HepG2 (cell line): ENCODE results near the gene RBBP5. TPM values are rescaled to one million over a fixed set of nuclear protein-coding genes. Genes with fewer than 3 reads are reported as not detected.

Experiments
- ARHGAP35 ChIP-seq: sonication (generic); formaldehyde crosslinking; IDR thresholded peaks from 2 replicates; pipeline ENCODE4 v1.9.0; 2022; ENCODE audit warnings: mild to moderate bottlenecking, inconsistent platforms, moderate library complexity, missing genetic modification reagents, borderline replicate concordance
- CEBPB ChIP-seq: IDR thresholded peaks from 2 replicates; pipeline ENCODE4 v1.6.1; 2011; ENCODE audit warnings: low read depth, low read length, improper control_type of control experiment, borderline replicate concordance
- GFI1 ChIP-seq: sonication (generic); formaldehyde crosslinking; IDR thresholded peaks from 2 replicates; pipeline ENCODE4 v1.5.0; 2020; ENCODE audit warnings: missing genetic modification reagents, mild to moderate bottlenecking, borderline replicate concordance
- HDAC6 ChIP-seq: fragments of 200-600 bp; sonication (generic); IDR thresholded peaks from 2 replicates; pipeline ENCODE4 v1.7.0; 2017; ENCODE audit warnings: mild to moderate bottlenecking, antibody characterized with exemption, low read length, low read depth
- HNRNPH1 ChIP-seq: fragments of 200-400 bp; formaldehyde crosslinking; optimal IDR thresholded peaks from 2 replicates; pipeline ENCODE3; 2017; ENCODE audit warnings: mild to moderate bottlenecking, low read depth, low read length
- ISX ChIP-seq: sonication (generic); formaldehyde crosslinking; conservative IDR thresholded peaks from 2 replicates; pipeline ENCODE4 v1.5.0; 2020; ENCODE audit warnings: missing genetic modification reagents
- NFE2L2 ChIP-seq: fragments of 150-350 bp; IDR thresholded peaks from 2 replicates; pipeline ENCODE4 v1.6.1; 2014; ENCODE audit warnings: low read length
- POLR2G ChIP-seq: fragments of 200-400 bp; formaldehyde crosslinking; IDR thresholded peaks from 2 replicates; pipeline ENCODE4 v1.6.1; 2018; ENCODE audit warnings: mild to moderate bottlenecking, low read depth, low read length, moderate library complexity
- RAD51 ChIP-seq: fragments of 450-650 bp; IDR thresholded peaks from 2 replicates; pipeline ENCODE4 v1.6.1; 2016; ENCODE audit warnings: borderline replicate concordance
- ZBTB7B ChIP-seq: sonication (generic); formaldehyde crosslinking; IDR thresholded peaks from 2 replicates; pipeline ENCODE4 v1.4.0; 2020; ENCODE audit warnings: missing genetic modification reagents
- ZIK1 ChIP-seq: sonication (generic); formaldehyde crosslinking; IDR thresholded peaks from 2 replicates; pipeline ENCODE4 v1.5.0; 2020; ENCODE audit warnings: mild to moderate bottlenecking, low read depth, missing genetic modification reagents, borderline replicate concordance
- ZNF274 ChIP-seq: sonication (generic); formaldehyde crosslinking; IDR thresholded peaks from 2 replicates; pipeline ENCODE4 v1.5.1; 2020; ENCODE audit warnings: mild to moderate bottlenecking, missing genetic modification reagents
- ZNF446 ChIP-seq: sonication (generic); formaldehyde crosslinking; IDR thresholded peaks from 2 replicates; pipeline ENCODE4 v1.5.0; 2020; ENCODE audit warnings: mild to moderate bottlenecking, missing genetic modification reagents
- ZNF790 ChIP-seq: sonication (generic); formaldehyde crosslinking; IDR thresholded peaks from 2 replicates; pipeline ENCODE4 v1.8.0; 2022; ENCODE audit warnings: missing genetic modification reagents, mild to moderate bottlenecking, borderline replicate concordance
- polyA plus RNA-seq, 8 experiments: library from polyadenylated mRNA; depleted of rRNA in 3 of 8; stranded (reverse) in 7 of 8; unstranded in 1 of 8; fragments of >200 nt; fragmentation: Illumina TruSeq in 4 of 8; extraction: Trizol in 4 of 8; gene quantifications; 2 replicates each; pipeline versions ENCODE4 v1.2.1 to v1.2.3, GENCODE V29; 2011 to 2016; ENCODE audit warnings: low read depth in 4 of 8, missing spikeins in 1 of 8, mixed read lengths in 1 of 8; ENCODE audit not compliant: insufficient read depth in 1 of 8
- total RNA-seq, 5 experiments: library from RNA; depleted of rRNA; stranded (reverse); fragments of >200 nt; fragmentation: Illumina TruSeq; extraction: Trizol; gene quantifications; 2 replicates each; pipeline ENCODE4 v1.2.3, GENCODE V29; 2016; ENCODE audit warnings: low read depth in 1 of 5
- TF ChIP-seq, protein P1 (sequence below): sonication (generic); formaldehyde crosslinking; IDR thresholded peaks from 2 replicates; pipeline ENCODE4 v1.5.0; 2020; ENCODE audit warnings: mild to moderate bottlenecking, missing genetic modification reagents, borderline replicate concordance
- TF ChIP-seq, protein P2 (sequence below): sonication (generic); formaldehyde crosslinking; IDR thresholded peaks from 2 replicates; pipeline ENCODE4 v1.8.0; 2022; ENCODE audit warnings: mild to moderate bottlenecking, missing genetic modification reagents, moderate library complexity
- TF ChIP-seq, protein P3 (sequence below): sonication (generic); formaldehyde crosslinking; IDR thresholded peaks from 2 replicates; pipeline ENCODE4 v1.5.1; 2020; ENCODE audit warnings: missing genetic modification reagents, mild to moderate bottlenecking, borderline replicate concordance
- TF ChIP-seq, protein P4 (sequence below): sonication (generic); formaldehyde crosslinking; IDR thresholded peaks from 2 replicates; pipeline ENCODE4 v1.4.0; 2020; ENCODE audit warnings: missing genetic modification reagents
- TF ChIP-seq, protein P5 (sequence below): sonication (generic); formaldehyde crosslinking; IDR thresholded peaks from 2 replicates; pipeline ENCODE4 v1.5.1; 2020; ENCODE audit warnings: missing genetic modification reagents, mild to moderate bottlenecking, borderline replicate concordance

RBBP5 gene
- total and polyA plus RNA-seq, 2 of the 13 experiments (the other 11 are each of a cell fraction or from before 2014, with no cell fraction given) = 6.6 to 17.1 TPM

DNA sequence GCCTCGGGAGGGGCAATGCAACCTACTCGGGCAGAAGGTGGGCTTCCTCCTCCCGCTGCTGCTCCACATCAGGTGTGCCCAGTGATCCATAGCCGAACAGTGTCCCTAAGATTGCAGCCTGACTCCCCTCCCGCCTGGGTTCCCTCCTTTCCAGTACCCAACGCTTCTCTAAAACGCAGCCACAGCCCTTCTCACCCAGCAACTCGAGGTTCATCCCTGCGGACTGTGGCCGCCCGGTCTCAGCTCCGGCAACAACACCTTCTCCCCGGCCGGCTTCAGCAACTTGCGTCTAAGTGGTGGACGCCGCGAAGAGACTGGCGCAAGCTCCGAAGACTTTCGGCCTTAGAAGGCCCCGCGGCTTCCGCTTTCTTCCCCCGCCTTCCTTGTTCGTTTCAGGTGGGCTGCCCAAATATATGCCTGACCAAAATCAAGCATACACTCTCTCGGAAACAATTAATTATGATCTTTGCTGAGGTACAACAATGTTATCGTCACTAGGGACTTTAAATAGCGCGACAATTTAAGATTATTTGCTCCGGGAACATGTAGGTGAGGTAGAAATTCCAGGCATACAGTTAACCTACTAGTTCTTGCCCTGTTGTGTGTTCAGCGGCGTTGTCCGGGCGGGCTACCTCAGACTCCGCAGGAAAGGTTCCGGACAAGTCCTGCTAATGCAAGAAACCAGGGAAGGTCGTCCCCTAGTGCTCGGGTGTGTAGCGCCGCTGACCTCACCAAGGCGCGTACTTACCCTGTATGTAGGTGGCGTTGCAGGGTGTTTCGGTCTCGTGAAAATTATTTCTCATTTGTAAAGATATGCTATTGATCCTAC lies at the start of gene RBBP5 (continued):
- TF ChIP-seq, protein P1, sequence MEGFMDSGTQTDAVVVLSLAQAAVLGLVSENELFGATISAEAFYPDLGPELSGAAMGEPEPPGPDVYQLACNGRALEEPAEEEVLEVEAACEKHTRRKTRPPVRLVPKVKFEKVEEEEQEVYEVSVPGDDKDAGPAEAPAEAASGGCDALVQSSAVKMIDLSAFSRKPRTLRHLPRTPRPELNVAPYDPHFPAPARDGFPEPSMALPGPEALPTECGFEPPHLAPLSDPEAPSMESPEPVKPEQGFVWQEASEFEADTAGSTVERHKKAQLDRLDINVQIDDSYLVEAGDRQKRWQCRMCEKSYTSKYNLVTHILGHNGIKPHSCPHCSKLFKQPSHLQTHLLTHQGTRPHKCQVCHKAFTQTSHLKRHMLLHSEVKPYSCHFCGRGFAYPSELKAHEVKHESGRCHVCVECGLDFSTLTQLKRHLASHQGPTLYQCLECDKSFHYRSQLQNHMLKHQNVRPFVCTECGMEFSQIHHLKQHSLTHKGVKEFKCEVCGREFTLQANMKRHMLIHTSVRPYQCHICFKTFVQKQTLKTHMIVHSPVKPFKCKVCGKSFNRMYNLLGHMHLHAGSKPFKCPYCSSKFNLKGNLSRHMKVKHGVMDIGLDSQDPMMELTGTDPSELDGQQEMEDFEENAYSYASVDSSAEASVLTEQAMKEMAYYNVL (CRISPR knock-in tag) = peak; percentile 68; the same call in 1 of the 2 replicates
- TF ChIP-seq, protein P2, sequence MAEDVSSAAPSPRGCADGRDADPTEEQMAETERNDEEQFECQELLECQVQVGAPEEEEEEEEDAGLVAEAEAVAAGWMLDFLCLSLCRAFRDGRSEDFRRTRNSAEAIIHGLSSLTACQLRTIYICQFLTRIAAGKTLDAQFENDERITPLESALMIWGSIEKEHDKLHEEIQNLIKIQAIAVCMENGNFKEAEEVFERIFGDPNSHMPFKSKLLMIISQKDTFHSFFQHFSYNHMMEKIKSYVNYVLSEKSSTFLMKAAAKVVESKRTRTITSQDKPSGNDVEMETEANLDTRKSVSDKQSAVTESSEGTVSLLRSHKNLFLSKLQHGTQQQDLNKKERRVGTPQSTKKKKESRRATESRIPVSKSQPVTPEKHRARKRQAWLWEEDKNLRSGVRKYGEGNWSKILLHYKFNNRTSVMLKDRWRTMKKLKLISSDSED (CRISPR knock-in tag) = no peak
- no peak for TF ChIP-seq ARHGAP35 (CRISPR knock-in tag)
- TF ChIP-seq ZNF790 (CRISPR knock-in tag) = no peak
- no peak for TF ChIP-seq CEBPB
- no peak for TF ChIP-seq ZNF446 (CRISPR knock-in tag)
- TF ChIP-seq, protein P3, sequence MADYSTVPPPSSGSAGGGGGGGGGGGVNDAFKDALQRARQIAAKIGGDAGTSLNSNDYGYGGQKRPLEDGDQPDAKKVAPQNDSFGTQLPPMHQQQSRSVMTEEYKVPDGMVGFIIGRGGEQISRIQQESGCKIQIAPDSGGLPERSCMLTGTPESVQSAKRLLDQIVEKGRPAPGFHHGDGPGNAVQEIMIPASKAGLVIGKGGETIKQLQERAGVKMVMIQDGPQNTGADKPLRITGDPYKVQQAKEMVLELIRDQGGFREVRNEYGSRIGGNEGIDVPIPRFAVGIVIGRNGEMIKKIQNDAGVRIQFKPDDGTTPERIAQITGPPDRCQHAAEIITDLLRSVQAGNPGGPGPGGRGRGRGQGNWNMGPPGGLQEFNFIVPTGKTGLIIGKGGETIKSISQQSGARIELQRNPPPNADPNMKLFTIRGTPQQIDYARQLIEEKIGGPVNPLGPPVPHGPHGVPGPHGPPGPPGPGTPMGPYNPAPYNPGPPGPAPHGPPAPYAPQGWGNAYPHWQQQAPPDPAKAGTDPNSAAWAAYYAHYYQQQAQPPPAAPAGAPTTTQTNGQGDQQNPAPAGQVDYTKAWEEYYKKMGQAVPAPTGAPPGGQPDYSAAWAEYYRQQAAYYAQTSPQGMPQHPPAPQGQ (CRISPR knock-in tag) = no peak
- TF ChIP-seq HNRNPH1 = no peak
- TF ChIP-seq ZBTB7B (CRISPR knock-in tag) = peak; percentile 85; the same call in 1 of the 2 replicates
- no peak; the same call in 1 of the 2 replicates for TF ChIP-seq ZIK1
- TF ChIP-seq, protein P4, sequence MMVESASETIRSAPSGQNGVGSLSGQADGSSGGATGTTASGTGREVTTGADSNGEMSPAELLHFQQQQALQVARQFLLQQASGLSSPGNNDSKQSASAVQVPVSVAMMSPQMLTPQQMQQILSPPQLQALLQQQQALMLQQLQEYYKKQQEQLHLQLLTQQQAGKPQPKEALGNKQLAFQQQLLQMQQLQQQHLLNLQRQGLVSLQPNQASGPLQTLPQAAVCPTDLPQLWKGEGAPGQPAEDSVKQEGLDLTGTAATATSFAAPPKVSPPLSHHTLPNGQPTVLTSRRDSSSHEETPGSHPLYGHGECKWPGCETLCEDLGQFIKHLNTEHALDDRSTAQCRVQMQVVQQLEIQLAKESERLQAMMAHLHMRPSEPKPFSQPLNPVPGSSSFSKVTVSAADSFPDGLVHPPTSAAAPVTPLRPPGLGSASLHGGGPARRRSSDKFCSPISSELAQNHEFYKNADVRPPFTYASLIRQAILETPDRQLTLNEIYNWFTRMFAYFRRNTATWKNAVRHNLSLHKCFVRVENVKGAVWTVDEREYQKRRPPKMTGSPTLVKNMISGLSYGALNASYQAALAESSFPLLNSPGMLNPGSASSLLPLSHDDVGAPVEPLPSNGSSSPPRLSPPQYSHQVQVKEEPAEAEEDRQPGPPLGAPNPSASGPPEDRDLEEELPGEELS (CRISPR knock-in tag) = peak; percentile 58
- no peak for TF ChIP-seq ISX (CRISPR knock-in tag)
- 0 out of 2 replicates have a peak, but pooled peaks have one; percentile 53 for TF ChIP-seq ZNF274 (CRISPR knock-in tag)
- peak; percentile 100; the same call in 1 of the 2 replicates for TF ChIP-seq HDAC6
- TF ChIP-seq, protein P5, sequence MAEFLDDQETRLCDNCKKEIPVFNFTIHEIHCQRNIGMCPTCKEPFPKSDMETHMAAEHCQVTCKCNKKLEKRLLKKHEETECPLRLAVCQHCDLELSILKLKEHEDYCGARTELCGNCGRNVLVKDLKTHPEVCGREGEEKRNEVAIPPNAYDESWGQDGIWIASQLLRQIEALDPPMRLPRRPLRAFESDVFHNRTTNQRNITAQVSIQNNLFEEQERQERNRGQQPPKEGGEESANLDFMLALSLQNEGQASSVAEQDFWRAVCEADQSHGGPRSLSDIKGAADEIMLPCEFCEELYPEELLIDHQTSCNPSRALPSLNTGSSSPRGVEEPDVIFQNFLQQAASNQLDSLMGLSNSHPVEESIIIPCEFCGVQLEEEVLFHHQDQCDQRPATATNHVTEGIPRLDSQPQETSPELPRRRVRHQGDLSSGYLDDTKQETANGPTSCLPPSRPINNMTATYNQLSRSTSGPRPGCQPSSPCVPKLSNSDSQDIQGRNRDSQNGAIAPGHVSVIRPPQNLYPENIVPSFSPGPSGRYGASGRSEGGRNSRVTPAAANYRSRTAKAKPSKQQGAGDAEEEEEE (CRISPR knock-in tag) = no peak
- peak; percentile 12; the same call in 1 of the 2 replicates for TF ChIP-seq NFE2L2
- TF ChIP-seq RAD51 = no peak
- TF ChIP-seq GFI1 (CRISPR knock-in tag) = no peak
- TF ChIP-seq POLR2G = peak; percentile 94
